H9 (cell line): Measurements from ENCODE around the gene TGM2. TPM values are rescaled to one million over a fixed set of nuclear protein-coding genes. Genes with fewer than 3 reads are reported as not detected.

Source experiments
- DNase-seq: peaks from one replicate; pipeline ENCODE4 v3.0.0-alpha.2; 2017
- H2AFZ ChIP-seq: one replicate; pipeline ENCODE4 v1.6.1; 2013; ENCODE audit warnings: mild to moderate bottlenecking, low read length, control low read depth, moderate library complexity
- H2AK5ac ChIP-seq: 2 replicates; pipeline ENCODE4 v1.6.1; 2013; ENCODE audit warnings: low read length, control low read depth, mixed read lengths; ENCODE audit not compliant: insufficient read length
- H2BK120ac ChIP-seq: one replicate; pipeline ENCODE4 v1.6.1; 2013; ENCODE audit warnings: low read depth, mild to moderate bottlenecking, low read length, control low read depth, inconsistent platforms; ENCODE audit not compliant: poor library complexity, severe bottlenecking
- H2BK12ac ChIP-seq: 2 replicates; pipeline ENCODE4 v1.6.1; 2013; ENCODE audit warnings: low read length, control low read depth, mixed read lengths, low read depth; ENCODE audit not compliant: insufficient read length
- H2BK15ac ChIP-seq: 2 replicates; pipeline ENCODE4 v1.6.1; 2013; ENCODE audit warnings: low read depth, low read length, control low read depth
- H2BK20ac ChIP-seq: one replicate; pipeline ENCODE4 v1.6.1; 2013; ENCODE audit warnings: low read depth, mild to moderate bottlenecking, low read length, control low read depth, inconsistent platforms; ENCODE audit not compliant: poor library complexity, severe bottlenecking
- H2BK5ac ChIP-seq: 2 replicates; pipeline ENCODE4 v1.6.1; 2013; ENCODE audit warnings: low read length, control low read depth, mixed read lengths; ENCODE audit not compliant: insufficient read length
- H3K14ac ChIP-seq: 2 replicates; pipeline ENCODE4 v1.6.1; 2013; ENCODE audit warnings: low read length, control low read depth; ENCODE audit not compliant: insufficient read depth
- H3K18ac ChIP-seq: 2 replicates; pipeline ENCODE4 v1.6.1; 2013; ENCODE audit warnings: low read depth, mild to moderate bottlenecking, mixed read lengths, low read length, control low read depth; ENCODE audit not compliant: insufficient read length
- H3K23ac ChIP-seq: 2 replicates; pipeline ENCODE4 v1.6.1; 2013; ENCODE audit warnings: low read length, control low read depth, mixed read lengths, low read depth; ENCODE audit not compliant: insufficient read length
- H3K23me2 ChIP-seq: 2 replicates; pipeline ENCODE4 v1.6.1; 2013; ENCODE audit warnings: low read depth, mild to moderate bottlenecking, mixed read lengths, low read length, control low read depth; ENCODE audit not compliant: insufficient read length, poor library complexity, severe bottlenecking
- H3K27ac ChIP-seq: 2 replicates; pipeline ENCODE4 v1.5.1; 2013; ENCODE audit warnings: low read length, control low read depth, mixed read lengths, low read depth; ENCODE audit not compliant: insufficient read length
- H3K27me3 ChIP-seq: 2 replicates; pipeline ENCODE4 v1.6.1; 2013; ENCODE audit warnings: low read length, control low read depth, inconsistent platforms; ENCODE audit not compliant: insufficient read depth
- H3K4ac ChIP-seq: 2 replicates; pipeline ENCODE4 v1.6.1; 2013; ENCODE audit warnings: low read depth, mild to moderate bottlenecking, control low read depth, inconsistent platforms, low read length, moderate library complexity
- H3K4me1 ChIP-seq: 2 replicates; pipeline ENCODE4 v1.6.1; 2013; ENCODE audit warnings: low read length, control low read depth, inconsistent platforms; ENCODE audit not compliant: insufficient read depth
- H3K4me2 ChIP-seq: 2 replicates; pipeline ENCODE4 v1.6.1; 2013; ENCODE audit warnings: low read length, control low read depth, mixed read lengths; ENCODE audit not compliant: insufficient read length, insufficient read depth
- H3K56ac ChIP-seq: 2 replicates; pipeline ENCODE4 v1.6.1; 2013; ENCODE audit warnings: low read depth, mild to moderate bottlenecking, mixed read lengths, low read length, control low read depth; ENCODE audit not compliant: insufficient read length
- H3K79me1 ChIP-seq: 2 replicates; pipeline ENCODE4 v1.6.1; 2013; ENCODE audit warnings: low read depth, mild to moderate bottlenecking, moderate library complexity, low read length, control low read depth, inconsistent platforms; ENCODE audit not compliant: insufficient read depth, poor library complexity, severe bottlenecking
- H3K79me2 ChIP-seq: 2 replicates; pipeline ENCODE4 v1.6.1; 2013; ENCODE audit warnings: low read length, control low read depth, inconsistent platforms; ENCODE audit not compliant: insufficient read depth
- H3K9ac ChIP-seq: 2 replicates; pipeline ENCODE4 v1.6.1; 2013; ENCODE audit warnings: low read length, control low read depth, mixed read lengths; ENCODE audit not compliant: insufficient read length; ENCODE audit errors: extremely low read depth
- H3K9me3 ChIP-seq: one replicate; pipeline ENCODE4 v1.6.1; 2013; ENCODE audit warnings: low read depth, low read length, inconsistent platforms; ENCODE audit not compliant: control insufficient read depth
- H3T11ph ChIP-seq: one replicate; pipeline ENCODE4 v1.6.1; 2013; ENCODE audit warnings: mild to moderate bottlenecking, low read length, control low read depth, inconsistent platforms
- H4K20me1 ChIP-seq: one replicate; pipeline ENCODE4 v1.6.1; 2013; ENCODE audit not compliant: control insufficient read depth, insufficient read length, insufficient read depth
- H4K5ac ChIP-seq: 2 replicates; pipeline ENCODE4 v1.6.1; 2013; ENCODE audit warnings: low read depth, mild to moderate bottlenecking, mixed read lengths, low read length, control low read depth; ENCODE audit not compliant: insufficient read length
- H4K8ac ChIP-seq: replicated peaks from 2 replicates; pipeline ENCODE4 v1.6.1; 2013; ENCODE audit warnings: low read length, control low read depth, mixed read lengths, low read depth; ENCODE audit not compliant: insufficient read length
- H4K91ac ChIP-seq: 2 replicates; pipeline ENCODE4 v1.6.1; 2013; ENCODE audit warnings: low read depth, mild to moderate bottlenecking, moderate library complexity, mixed read lengths, low read length, control low read depth; ENCODE audit not compliant: insufficient read length
- H3K27ac Mint-ChIP-seq, 3 experiments: 2 replicates in 2 of 3; 3 replicates in 1 of 3; pipeline ENCODE4 v1.8.0; 2020 to 2021; ENCODE audit warnings: mixed read lengths in 3 of 3, mild to moderate bottlenecking in 1 of 3, moderate library complexity in 1 of 3
- H3K27me3 Mint-ChIP-seq: 2 replicates; pipeline ENCODE4 v1.8.0; 2021; ENCODE audit warnings: low read depth, mild to moderate bottlenecking, moderate library complexity, mixed read lengths
- H3K36me3 Mint-ChIP-seq, 3 experiments: 2 replicates in 2 of 3; 3 replicates in 1 of 3; pipeline ENCODE4 v1.8.0; 2020 to 2021; ENCODE audit warnings: low read depth in 3 of 3, mixed read lengths in 3 of 3; ENCODE audit not compliant: insufficient read depth in 1 of 3
- H3K4me1 Mint-ChIP-seq, 2 experiments: 2 replicates each; pipeline ENCODE4 v1.8.0; 2020; ENCODE audit warnings: mixed read lengths in 2 of 2
- H3K4me3 Mint-ChIP-seq, 2 experiments: 2 replicates in 1 of 2; 3 replicates in 1 of 2; pipeline ENCODE4 v1.8.0; 2020 to 2021; ENCODE audit warnings: mild to moderate bottlenecking in 2 of 2, mixed read lengths in 2 of 2, moderate library complexity in 1 of 2
- H3K9me3 Mint-ChIP-seq, 2 experiments: 2 replicates in 1 of 2; 3 replicates in 1 of 2; pipeline ENCODE4 v1.8.0; 2020; ENCODE audit warnings: mild to moderate bottlenecking in 2 of 2, mixed read lengths in 2 of 2, moderate library complexity in 1 of 2
- WGBS: extraction: QIAGEN DNeasy Blood & Tissue Kit; methylation state at CpG from one replicate; pipeline ENCODE4 v1.1.7; 2013; ENCODE audit warnings: missing lambda C conversion rate, low lambda C conversion rate, mixed read lengths; ENCODE audit not compliant: insufficient read length; ENCODE audit errors: extremely low coverage; 5-methylcytosine and 5-hydroxymethylcytosine counted together
- total RNA-seq: library from RNA; stranded (reverse); gene quantifications from 2 replicates; pipeline ENCODE4 v1.2.1, GENCODE V29; 2021
- TF ChIP-seq, protein P1 (sequence below): fragments of 200-600 bp; sonication (generic); conservative IDR thresholded peaks from 3 replicates; pipeline ENCODE4 v1.8.0; 2021; ENCODE audit warnings: antibody characterized with exemption, mild to moderate bottlenecking

Gene TGM2
- total RNA-seq, 1 experiment from 2014 or later: 1.1 TPM

DNA sequence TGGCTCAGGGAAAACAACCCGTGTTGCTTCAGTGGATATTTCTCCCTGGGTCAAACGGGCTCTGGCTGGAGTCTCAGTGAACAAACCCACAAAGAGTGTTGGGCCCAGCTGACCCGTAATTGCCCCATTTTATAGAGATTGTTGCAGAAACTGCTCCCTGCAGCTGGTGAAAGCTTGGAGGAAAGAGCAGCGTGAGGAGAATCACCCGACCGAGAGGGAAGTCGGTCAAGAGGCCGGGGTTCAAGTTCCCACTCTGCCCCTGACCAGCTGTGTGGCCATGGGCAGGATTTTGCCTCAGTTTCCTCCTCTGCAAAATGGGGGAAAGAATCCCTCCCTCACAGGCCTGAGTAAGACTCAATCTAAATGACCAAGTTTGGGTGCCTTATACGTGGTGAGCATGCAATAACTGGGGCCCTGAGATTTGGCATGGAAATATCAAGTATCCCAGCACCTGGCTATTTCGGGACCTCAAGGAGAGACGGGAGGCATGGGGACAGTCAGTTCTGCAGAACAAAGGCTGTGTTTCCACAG lies 1.7 kb upstream of the TGM2 start:
- Histone ChIP-seq H3K9me3 (no peaks in the 10 kb centered on the region), H2AFZ (no peak overlapping the region), H3K79me1 (no peaks in the 10 kb centered on the region), H3K27me3 (no peaks in the 10 kb centered on the region), H2BK5ac (no peak overlapping the region), H3K79me2 (no peaks in the 10 kb centered on the region), H3K14ac (no peak overlapping the region), H3K9ac (no peak overlapping the region), H2BK15ac (no peak overlapping the region), H3K23me2 (peaks cover 4% of the 10 kb centered on the region), H2AK5ac (no peak overlapping the region), H3K4me1 (no peaks in the 10 kb centered on the region), H4K5ac (no peak overlapping the region), H4K91ac (no peak overlapping the region), H3K56ac (no peak overlapping the region), H3T11ph (no peak overlapping the region), H3K23ac (no peak overlapping the region), H3K4me2 (no peak overlapping the region), H3K4ac (no peak overlapping the region), H2BK120ac (no peak overlapping the region), H3K27ac (no peak overlapping the region), H2BK20ac (no peak overlapping the region), H4K8ac (no peak overlapping the region), H3K18ac (no peak overlapping the region), H2BK12ac (no peak overlapping the region), H4K20me1 (no peaks in the 10 kb centered on the region)
- no peaks in the 10 kb centered on the region for H3K36me3 Mint-ChIP-seq
- H3K4me1 Mint-ChIP-seq: peaks cover 8 to 11% of the 10 kb centered on the region in 2 experiments; a peak in 3 of 4 replicates
- no peak for DNase-seq
- H3K27me3 Mint-ChIP-seq: peaks cover 9% of the 10 kb centered on the region
- peaks cover 0 to 2% of the 10 kb centered on the region in 2 experiments; a peak in 1 of 5 replicates for H3K9me3 Mint-ChIP-seq
- H3K4me3 Mint-ChIP-seq: no peak overlapping the region
- no CpG with 5 or more reads among the region's 11 CpGs for WGBS
- TF ChIP-seq, protein P1, sequence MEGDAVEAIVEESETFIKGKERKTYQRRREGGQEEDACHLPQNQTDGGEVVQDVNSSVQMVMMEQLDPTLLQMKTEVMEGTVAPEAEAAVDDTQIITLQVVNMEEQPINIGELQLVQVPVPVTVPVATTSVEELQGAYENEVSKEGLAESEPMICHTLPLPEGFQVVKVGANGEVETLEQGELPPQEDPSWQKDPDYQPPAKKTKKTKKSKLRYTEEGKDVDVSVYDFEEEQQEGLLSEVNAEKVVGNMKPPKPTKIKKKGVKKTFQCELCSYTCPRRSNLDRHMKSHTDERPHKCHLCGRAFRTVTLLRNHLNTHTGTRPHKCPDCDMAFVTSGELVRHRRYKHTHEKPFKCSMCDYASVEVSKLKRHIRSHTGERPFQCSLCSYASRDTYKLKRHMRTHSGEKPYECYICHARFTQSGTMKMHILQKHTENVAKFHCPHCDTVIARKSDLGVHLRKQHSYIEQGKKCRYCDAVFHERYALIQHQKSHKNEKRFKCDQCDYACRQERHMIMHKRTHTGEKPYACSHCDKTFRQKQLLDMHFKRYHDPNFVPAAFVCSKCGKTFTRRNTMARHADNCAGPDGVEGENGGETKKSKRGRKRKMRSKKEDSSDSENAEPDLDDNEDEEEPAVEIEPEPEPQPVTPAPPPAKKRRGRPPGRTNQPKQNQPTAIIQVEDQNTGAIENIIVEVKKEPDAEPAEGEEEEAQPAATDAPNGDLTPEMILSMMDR: no peak
- no peak overlapping the region for H3K27ac Mint-ChIP-seq
